Upper lobe of left lung (tissue), 6 donors: ENCODE results near the gene STX5. TPM values are rescaled to one million over a fixed set of nuclear protein-coding genes. Genes with fewer than 3 reads are reported as not detected.
"Not testable (repeated sequence)": the region's sequence is repeated elsewhere in the genome, so short reads cannot be mapped to it uniquely, and the experiment has no call there.

Source experiments
- ATAC-seq, 2 donors: fragments of 200-7000 bp; cut with Tn5 transposase; one replicate each; pipeline ENCODE4 v1.9.1; 2022; ENCODE audit warnings: mild to moderate bottlenecking in 2 of 2, moderate library complexity in 2 of 2; ENCODE audit not compliant: low FRiP score in 2 of 2
- DNase-seq, 2 donors: peaks; one replicate each; pipeline ENCODE4 v3.0.0-alpha.2; 2019 to 2020
- H3K27ac ChIP-seq, 4 donors: fragments of 200-600 bp; sonication (generic); one replicate each; pipeline ENCODE4 v1.5.1; 2016 to 2019
- H3K27me3 ChIP-seq, 4 donors: fragments of 200-600 bp; sonication (generic); one replicate each; pipeline ENCODE4 v1.5.1; 2017 to 2019
- H3K36me3 ChIP-seq, 4 donors: fragments of 200-600 bp; sonication (generic); one replicate each; pipeline ENCODE4 v1.5.1; 2016 to 2019
- H3K4me1 ChIP-seq, 4 donors: fragments of 200-600 bp; sonication (generic); one replicate each; pipeline ENCODE4 v1.5.1; 2018 to 2019
- H3K4me3 ChIP-seq, 4 donors: fragments of 200-600 bp; sonication (generic); one replicate each; pipeline ENCODE4 v1.5.1; 2017 to 2019; ENCODE audit warnings: mild to moderate bottlenecking in 2 of 4, moderate library complexity in 1 of 4
- H3K9me3 ChIP-seq, 4 donors: fragments of 200-600 bp; sonication (generic); one replicate each; pipeline ENCODE4 v1.5.1; 2018 to 2019
- CTCF ChIP-seq, 6 experiments: fragments of 450-650 bp in 4 of 6; fragments of 200-600 bp in 2 of 6; sonication (generic) in 2 of 6; IDR thresholded peaks; one replicate each; pipeline ENCODE4 v1.5.1; 2016 to 2019; ENCODE audit warnings: antibody characterized with exemption in 6 of 6
- EP300 ChIP-seq, 4 donors: sonication (generic); formaldehyde crosslinking; IDR thresholded peaks; one replicate each; pipeline ENCODE4 v1.5.1; 2017; ENCODE audit warnings: antibody characterized with exemption in 4 of 4, control low read depth in 2 of 4
- POLR2A ChIP-seq, 4 donors: fragments of 450-650 bp; IDR thresholded peaks; one replicate each; pipeline ENCODE4 v1.5.1; 2016 to 2017; ENCODE audit warnings: antibody characterized with exemption in 4 of 4, mild to moderate bottlenecking in 2 of 4
- POLR2AphosphoS5 ChIP-seq, 2 donors: sonication (generic); formaldehyde crosslinking; IDR thresholded peaks; one replicate each; pipeline ENCODE4 v1.5.1; 2017; ENCODE audit warnings: antibody characterized with exemption in 2 of 2
- WGBS, 2 donors: methylation state at CpG; one replicate each; pipeline ENCODE4 v1.1.5; 2017 to 2018; 5-methylcytosine and 5-hydroxymethylcytosine counted together
- total RNA-seq, 6 donors: library from RNA; depleted of rRNA in 4 of 6; stranded (reverse); fragments of >200 nt in 4 of 6; gene quantifications; one replicate each; pipeline versions ENCODE4 v1.1.0 to v1.2.1, GENCODE V29; 2016 to 2021
- donor health status: DM: no; HTN: no; CAD: no; lungs with moderate emphysema.
- donor health status: DM: no; HTN: yes; CAD: no; lungs with severe emphysema.

Gene STX5
- total RNA-seq, 6 donors from 2014 or later: 25.3 to 53.8 (median 44.9) TPM

DNA sequence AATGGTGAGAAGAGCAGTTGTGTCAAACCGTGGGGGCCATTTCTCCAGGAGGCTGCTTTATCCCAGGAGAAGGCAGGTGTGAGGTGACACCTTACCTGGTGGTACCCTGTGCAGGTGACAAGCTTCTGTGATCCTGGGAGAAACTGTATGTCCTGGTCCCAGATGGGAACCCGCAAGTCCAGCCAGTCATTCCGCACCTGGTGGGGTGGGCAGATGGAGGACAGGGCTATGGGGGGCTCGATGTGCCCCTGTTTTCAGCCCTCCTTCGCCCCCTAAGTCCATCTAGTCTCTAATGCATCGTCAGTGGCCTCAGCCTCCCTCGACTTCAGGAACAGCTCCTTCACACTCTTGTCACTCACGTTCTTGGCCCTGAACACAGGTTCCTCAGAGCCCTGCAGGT is 3.5 kb upstream of the STX5 start:
- TF ChIP-seq EP300 (IDR thresholded peaks at IDR 0.05) (no peak), POLR2A (IDR thresholded peaks at IDR 0.05) (no peak), POLR2AphosphoS5 (IDR thresholded peaks at IDR 0.05) (no peak), CTCF (IDR thresholded peaks at IDR 0.05) (no peak)
- H3K27ac ChIP-seq: no peak overlapping the region
- H3K4me1 ChIP-seq: peaks cover 27 to 46% (median 29%) of the 10 kb centered on the region in 4 donors
- peaks cover 0 to 37% (median 21%) of the 10 kb centered on the region in 4 donors for H3K36me3 ChIP-seq
- no peak overlapping the region for H3K4me3 ChIP-seq
- 83 to 87% methylated on average over 6 to 8 of the region's 8 CpGs for WGBS, 2 donors
- H3K27me3 ChIP-seq: no peaks in the 10 kb centered on the region
- H3K9me3 ChIP-seq: no peaks in the 10 kb centered on the region
- no peak for DNase-seq
- ATAC-seq: no peak

DNA sequence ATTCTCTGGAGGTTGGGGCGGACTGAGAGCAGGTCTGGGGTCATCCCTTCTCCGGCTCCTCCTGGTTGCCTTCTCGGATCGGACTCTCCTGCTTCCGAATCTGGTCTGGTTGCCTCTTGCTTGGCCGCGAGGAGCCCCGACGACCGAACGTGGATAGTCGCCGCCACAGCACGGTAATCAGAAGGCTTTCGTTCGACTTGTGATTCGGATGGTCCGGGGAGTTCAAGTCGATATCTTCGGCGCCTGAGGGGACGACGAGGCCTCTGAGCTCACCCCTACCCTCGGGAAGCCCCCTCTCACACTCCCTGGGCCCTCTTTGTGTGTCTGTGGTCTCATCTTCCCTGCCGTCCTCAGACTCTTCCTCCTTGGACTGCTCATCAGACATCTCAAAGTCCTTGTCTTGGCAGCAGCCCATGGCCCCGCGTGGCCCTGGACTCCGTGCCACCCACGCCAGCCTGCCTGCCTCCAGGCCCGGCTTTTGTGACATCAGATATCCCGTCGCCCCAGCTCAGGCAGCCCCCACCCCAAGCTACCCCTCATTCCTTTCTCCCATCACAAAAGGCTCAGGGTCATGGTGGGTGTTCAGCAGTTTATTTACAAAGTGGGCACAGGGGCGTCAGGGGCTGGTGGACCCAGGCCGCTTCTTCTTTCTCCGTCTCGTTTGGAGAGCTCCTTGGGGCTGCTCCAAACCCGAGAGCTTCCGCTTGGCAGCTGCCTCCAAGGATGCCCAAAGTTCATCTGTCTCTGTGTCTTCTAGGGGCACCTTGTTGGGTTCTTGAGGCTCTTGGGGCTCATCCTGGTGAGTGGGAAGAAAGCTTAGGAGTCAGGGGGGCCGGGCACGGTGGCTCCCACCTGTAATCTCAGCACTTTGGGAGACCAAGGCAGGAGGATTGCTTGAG is 734 bp upstream of the STX5 start, which contains the start of gene TEX54:
TSS of gene TEX54 (minus strand) at position 506 of the 899 bp plus-strand sequence.
- peaks cover 0 to 60% (median 27%) of the 10 kb centered on the region in 4 donors for H3K36me3 ChIP-seq

DNA sequence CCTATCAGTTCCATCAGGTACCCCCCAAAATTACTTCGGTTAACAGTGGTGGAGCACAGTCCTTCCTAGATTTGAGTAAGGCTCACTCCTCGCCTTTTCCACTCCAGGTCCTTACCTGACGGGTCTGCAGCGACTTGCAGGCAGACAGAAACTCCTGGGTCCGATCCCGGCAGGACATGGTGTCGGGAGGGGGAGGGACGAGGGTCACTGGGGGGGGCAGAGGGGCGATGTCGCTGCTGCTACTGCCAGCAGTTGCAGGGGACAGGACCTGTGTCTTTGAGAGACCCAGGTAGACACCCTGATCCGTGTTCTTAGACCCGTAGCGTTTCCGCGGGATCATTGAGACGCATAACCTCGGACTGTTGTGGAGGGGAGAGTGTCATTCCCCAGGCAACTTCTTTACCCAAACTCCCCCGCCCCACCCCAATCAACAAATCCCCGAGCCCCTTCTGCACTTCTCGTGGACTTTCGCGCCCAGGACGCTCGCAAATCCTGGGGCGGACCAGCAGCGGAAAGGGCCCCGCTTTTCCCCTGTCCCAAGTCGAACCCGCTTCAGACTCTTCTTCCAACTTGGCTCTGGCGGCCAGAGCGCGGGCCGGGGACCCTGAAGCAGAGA is 839 bp downstream of the STX5 start:
- peak in 1 of 2 donors; percentile 88 for DNase-seq
- Histone ChIP-seq H3K9me3 (no peaks in the 10 kb centered on the region), H3K36me3 (peaks cover 8 to 65% (median 38%) of the 10 kb centered on the region in 4 donors), H3K27me3 (no peaks in the 10 kb centered on the region), H3K27ac (peak overlapping the region; percentile 93 to 99 (median 98)), H3K4me1 (peaks cover 31 to 38% (median 36%) of the 10 kb centered on the region in 4 donors), H3K4me3 (peak overlapping the region; percentile 70 to 95 (median 81))
- WGBS, 2 donors: 1 to 5% methylated on average over 7 to 27 of the region's 33 CpGs
- peak in 1 of 2 donors; percentile 20 for TF ChIP-seq POLR2AphosphoS5 (IDR thresholded peaks at IDR 0.05)
- no peak for TF ChIP-seq EP300 (IDR thresholded peaks at IDR 0.05)
- peak in 1 of 2 donors; percentile 0 for ATAC-seq

More for the DNA sequence above, 734 bp upstream of the STX5 start, which contains the start of gene TEX54:
- ATAC-seq: peak; percentile 0 to 24
- peak; percentile 31 to 86 for DNase-seq
- H3K27ac ChIP-seq: peak within 1 kb of the TSS; percentile 93 to 99 (median 98)
- no peaks in the 10 kb centered on the region for H3K27me3 ChIP-seq
- WGBS, 2 donors: 10 to 31% methylated on average over 14 to 35 of the region's 40 CpGs
- peaks cover 31 to 40% (median 37%) of the 10 kb centered on the region in 4 donors for H3K4me1 ChIP-seq
- TF ChIP-seq EP300 (IDR thresholded peaks at IDR 0.05) (peak in 1 of 4 donors; percentile 7), CTCF (IDR thresholded peaks at IDR 0.05) (no peak)
- H3K4me3 ChIP-seq: peak within 1 kb of the TSS; percentile 61 to 95 (median 80)
- H3K9me3 ChIP-seq: no peaks in the 10 kb centered on the region

GRCh38 chr11:62828130-62828529 is 3.7 kb downstream of the STX5 start:
- not testable (repeated sequence) for ATAC-seq, H3K27ac ChIP-seq, H3K4me3 ChIP-seq, H3K27me3 ChIP-seq, DNase-seq, H3K9me3 ChIP-seq
- 83 to 88% methylated on average over 7 to 8 of the region's 8 CpGs for WGBS, 2 donors
- peaks cover 30 to 68% (median 50%) of the 10 kb centered on the region in 4 donors for H3K36me3 ChIP-seq
- H3K4me1 ChIP-seq: peaks cover 25 to 30% (median 27%) of the 10 kb centered on the region in 4 donors

GRCh38 chr11:62823677-62824076 is 8.2 kb downstream of the STX5 start:
- ATAC-seq (no peak), DNase-seq (no peak)
- H3K9me3 ChIP-seq: no peaks in the 10 kb centered on the region
- no peak overlapping the region for H3K4me3 ChIP-seq
- H3K27ac ChIP-seq: no peak overlapping the region
- H3K36me3 ChIP-seq: peaks cover 41 to 97% (median 88%) of the 10 kb centered on the region in 4 donors
- TF ChIP-seq POLR2AphosphoS5 (IDR thresholded peaks at IDR 0.05) (no peak), POLR2A (IDR thresholded peaks at IDR 0.05) (no peak), EP300 (IDR thresholded peaks at IDR 0.05) (no peak), CTCF (IDR thresholded peaks at IDR 0.05) (no peak)
- 98 to 100% methylated on average over 3 of the region's 3 CpGs for WGBS, 2 donors
- peaks cover 0 to 3% (median under 1%) of the 10 kb centered on the region in 4 donors for H3K4me1 ChIP-seq
- H3K27me3 ChIP-seq: no peaks in the 10 kb centered on the region
